HG02884 (cell line): ENCODE measurements around the gene TRIP4.
A peak's percentile ranks its signal among the peaks of the same experiment; 100 is the strongest.
"Not testable (repeated sequence)": the region's sequence is repeated elsewhere in the genome, so short reads cannot be mapped to it uniquely, and the experiment has no call there.

Source experiments
- ATAC-seq: cut with Tn5 transposase; IDR thresholded peaks from one replicate; pipeline ENCODE4 v1.9.1; 2021; ENCODE audit warnings: mild to moderate bottlenecking, moderate library complexity; ENCODE audit not compliant: unreplicated experiment

TRIP4 gene

GRCh38 chr15:64381000-64381751, 6.5 kb upstream of the TRIP4 start, which contains the start of gene PCLAF:
PCLAF (minus strand) TSS chr15:64381441; CDS start chr15:64381371, 70 bp downstream.
- ATAC-seq: peak; percentile 98

GRCh38 chr15:64383760-64384159, 3.9 kb upstream of the TRIP4 start:
- ATAC-seq: no peak

- ATAC-seq: no peak
Measured at GRCh38 chr15:64386291-64386690, 1.3 kb upstream of the TRIP4 start.

GRCh38 chr15:64389036-64389435, 1.4 kb downstream of the TRIP4 start:
- no peak for ATAC-seq

GRCh38 chr15:64392471-64392870, 4.8 kb downstream of the TRIP4 start:
- ATAC-seq: not testable (repeated sequence)

GRCh38 chr15:64396789-64397188, 9.2 kb downstream of the TRIP4 start:
- ATAC-seq: no peak

GRCh38 chr15:64398575-64398974, 10.9 kb downstream of the TRIP4 start:
- no peak for ATAC-seq

GRCh38 chr15:64400583-64400982, 12.9 kb downstream of the TRIP4 start:
- ATAC-seq: no peak

- ATAC-seq: no peak
Measured at GRCh38 chr15:64412216-64412615, 24.6 kb downstream of the TRIP4 start.

- no peak for ATAC-seq
Measured at GRCh38 chr15:64422697-64423096, 35.1 kb downstream of the TRIP4 start.

GRCh38 chr15:64423970-64424369, 36.3 kb downstream of the TRIP4 start:
- no peak for ATAC-seq

- ATAC-seq: no peak
Measured at GRCh38 chr15:64425221-64425620, 37.6 kb downstream of the TRIP4 start.

GRCh38 chr15:64426845-64427465, 39.3 kb downstream of the TRIP4 start:
- no peak for ATAC-seq

GRCh38 chr15:64429448-64429847, 41.8 kb downstream of the TRIP4 start:
- ATAC-seq: no peak

GRCh38 chr15:64430000-64430735, 42.5 kb downstream of the TRIP4 start:
- no peak for ATAC-seq

GRCh38 chr15:64437982-64438381, 50.3 kb downstream of the TRIP4 start:
- ATAC-seq: no peak

GRCh38 chr15:64438653-64439447, 51.2 kb downstream of the TRIP4 start:
- ATAC-seq: no peak

- no peak for ATAC-seq
Measured at GRCh38 chr15:64441852-64442251, 54.2 kb downstream of the TRIP4 start.

- ATAC-seq: no peak
Measured at GRCh38 chr15:64443016-64443415, 55.4 kb downstream of the TRIP4 start.

GRCh38 chr15:64443747-64444621, 56.3 kb downstream of the TRIP4 start:
- peak; percentile 65 for ATAC-seq
